Measurements from ENCODE around the gene LMOD2.

- TF ChIP-seq CTCF (conservative IDR thresholded peaks at IDR 0.05; ENCODE audit: low read length): no peak
- TF ChIP-seq EZH2phosphoT487 (IDR thresholded peaks at IDR 0.05; ENCODE audit: borderline replicate concordance): no peak
These were observed 5.1 kb downstream of the LMOD2 start for GRCh38 chr7:123660514-123661354.
